GM12872 (cell line): ENCODE results near the gene FANCE.

Experiments used
- TF ChIP-seq, protein P1 (sequence below): IDR thresholded peaks from 3 replicates; pipeline ENCODE4 v1.5.1; 2011; ENCODE audit warnings: low read depth, mild to moderate bottlenecking, low read length, moderate library complexity; ENCODE audit not compliant: insufficient read depth

FANCE gene

DNA sequence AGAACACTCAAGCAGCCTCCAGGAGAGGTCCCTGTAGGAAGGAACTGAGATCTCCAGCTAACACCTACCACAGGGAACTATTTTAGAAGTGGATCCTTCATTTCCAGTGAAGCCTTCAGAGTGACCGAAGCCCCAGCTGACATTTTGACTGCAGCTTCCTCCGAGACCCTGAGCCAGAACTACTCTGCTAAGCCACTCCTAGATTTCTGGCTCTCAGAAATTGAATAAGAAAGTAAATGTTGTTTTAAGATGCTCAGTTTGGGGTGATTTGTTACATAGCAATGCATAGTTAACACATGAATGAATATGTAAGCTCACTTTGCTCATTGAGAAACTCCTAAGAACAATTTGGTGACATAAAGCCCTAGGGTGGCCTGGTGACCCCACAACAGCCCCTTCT is 55.1 kb downstream of the FANCE start:
- TF ChIP-seq, protein P1, sequence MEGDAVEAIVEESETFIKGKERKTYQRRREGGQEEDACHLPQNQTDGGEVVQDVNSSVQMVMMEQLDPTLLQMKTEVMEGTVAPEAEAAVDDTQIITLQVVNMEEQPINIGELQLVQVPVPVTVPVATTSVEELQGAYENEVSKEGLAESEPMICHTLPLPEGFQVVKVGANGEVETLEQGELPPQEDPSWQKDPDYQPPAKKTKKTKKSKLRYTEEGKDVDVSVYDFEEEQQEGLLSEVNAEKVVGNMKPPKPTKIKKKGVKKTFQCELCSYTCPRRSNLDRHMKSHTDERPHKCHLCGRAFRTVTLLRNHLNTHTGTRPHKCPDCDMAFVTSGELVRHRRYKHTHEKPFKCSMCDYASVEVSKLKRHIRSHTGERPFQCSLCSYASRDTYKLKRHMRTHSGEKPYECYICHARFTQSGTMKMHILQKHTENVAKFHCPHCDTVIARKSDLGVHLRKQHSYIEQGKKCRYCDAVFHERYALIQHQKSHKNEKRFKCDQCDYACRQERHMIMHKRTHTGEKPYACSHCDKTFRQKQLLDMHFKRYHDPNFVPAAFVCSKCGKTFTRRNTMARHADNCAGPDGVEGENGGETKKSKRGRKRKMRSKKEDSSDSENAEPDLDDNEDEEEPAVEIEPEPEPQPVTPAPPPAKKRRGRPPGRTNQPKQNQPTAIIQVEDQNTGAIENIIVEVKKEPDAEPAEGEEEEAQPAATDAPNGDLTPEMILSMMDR: no peak

DNA sequence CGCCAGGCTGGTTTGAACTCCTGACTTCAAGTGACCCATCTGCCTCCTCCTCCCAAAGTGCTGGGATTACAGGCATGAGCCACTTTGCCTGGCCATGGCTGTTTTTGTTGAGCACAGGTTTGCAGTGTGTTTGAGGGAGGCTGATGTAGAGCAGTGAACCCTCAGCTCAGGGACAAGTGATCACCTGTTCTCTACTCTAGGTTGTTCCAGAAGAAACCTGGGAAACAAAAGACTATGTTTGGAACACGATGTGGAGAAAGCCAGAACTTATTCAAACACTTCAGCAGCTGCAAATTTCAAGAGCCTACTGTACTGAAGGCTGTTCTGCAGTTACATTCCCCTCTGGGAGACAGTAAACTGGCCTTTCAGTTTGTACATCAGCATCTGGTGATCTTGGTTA is 55.9 kb downstream of the FANCE start:
- TF ChIP-seq, protein P1: no peak

DNA sequence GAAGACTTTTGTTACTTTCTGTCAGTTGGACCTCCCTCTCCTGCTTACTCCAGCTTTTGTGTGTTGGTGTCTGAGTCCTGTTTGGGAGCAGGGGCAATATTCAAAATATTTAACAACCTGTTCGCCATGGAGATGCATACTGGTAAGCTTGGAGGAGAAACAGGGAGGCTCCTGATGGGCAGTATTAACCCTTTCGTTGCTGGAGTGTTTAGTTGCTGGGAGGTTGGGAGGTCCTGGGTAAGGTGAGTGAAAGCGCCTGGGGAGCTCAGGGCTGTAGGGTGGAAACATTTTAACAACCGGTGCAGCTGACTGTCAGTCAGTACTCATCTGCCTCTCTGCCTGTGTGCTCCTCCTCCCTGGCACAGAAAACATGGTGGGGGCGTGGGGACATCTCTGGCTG is 56.4 kb downstream of the FANCE start:
- TF ChIP-seq, protein P1: no peak

DNA sequence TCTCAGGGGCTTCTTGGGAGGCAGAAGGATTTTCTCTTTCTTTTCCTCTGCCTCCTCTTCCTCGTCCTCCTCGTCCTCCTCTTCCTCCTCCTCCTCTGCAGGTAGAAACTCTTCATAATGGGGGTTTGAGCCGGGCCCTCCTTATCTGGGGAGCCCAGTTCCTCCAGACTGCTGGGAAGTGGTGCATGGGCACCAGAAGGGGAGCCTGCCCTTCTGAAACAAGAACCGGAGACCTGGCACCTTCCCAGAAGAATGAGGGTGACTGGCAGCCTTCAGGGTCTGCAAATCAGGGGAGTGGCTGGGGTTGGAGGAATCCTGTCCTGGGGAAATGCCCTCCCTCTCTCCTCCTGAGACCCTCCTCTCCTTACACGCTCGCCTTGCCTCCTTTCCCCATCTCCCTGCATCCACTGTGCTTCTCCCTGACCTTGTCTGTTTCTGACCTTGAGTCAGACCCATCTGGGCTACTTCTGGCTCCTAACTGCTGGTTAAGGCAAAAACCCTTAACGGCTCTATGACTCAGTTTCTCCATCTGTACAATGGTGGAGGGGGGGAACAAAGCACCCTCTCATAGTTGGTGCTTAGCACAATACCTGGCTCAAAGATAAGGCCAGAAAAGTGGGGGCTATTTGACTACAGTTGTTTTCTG is 58.9 kb downstream of the FANCE start:
- TF ChIP-seq, protein P1: no peak

DNA sequence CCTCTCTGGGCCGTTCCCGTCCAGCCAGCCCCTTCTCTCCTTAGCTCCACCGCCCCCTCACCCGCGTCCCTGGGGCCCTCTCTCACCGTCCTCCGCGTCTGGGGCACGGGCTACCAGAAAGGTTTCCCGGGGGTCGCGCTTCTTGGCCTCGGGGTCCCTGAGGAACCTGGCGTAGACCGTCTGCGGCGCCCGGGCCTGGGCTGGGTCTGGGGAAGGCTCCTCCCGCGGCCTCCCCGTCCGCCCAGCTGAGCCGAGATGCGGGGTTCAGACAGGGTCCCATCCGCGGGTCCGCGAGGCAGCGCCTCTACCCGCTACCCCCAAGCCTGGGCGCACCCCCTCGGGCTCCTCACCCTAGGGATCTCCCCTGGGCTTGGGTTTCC is 59.4 kb downstream of the FANCE start:
- TF ChIP-seq, protein P1: no peak

DNA sequence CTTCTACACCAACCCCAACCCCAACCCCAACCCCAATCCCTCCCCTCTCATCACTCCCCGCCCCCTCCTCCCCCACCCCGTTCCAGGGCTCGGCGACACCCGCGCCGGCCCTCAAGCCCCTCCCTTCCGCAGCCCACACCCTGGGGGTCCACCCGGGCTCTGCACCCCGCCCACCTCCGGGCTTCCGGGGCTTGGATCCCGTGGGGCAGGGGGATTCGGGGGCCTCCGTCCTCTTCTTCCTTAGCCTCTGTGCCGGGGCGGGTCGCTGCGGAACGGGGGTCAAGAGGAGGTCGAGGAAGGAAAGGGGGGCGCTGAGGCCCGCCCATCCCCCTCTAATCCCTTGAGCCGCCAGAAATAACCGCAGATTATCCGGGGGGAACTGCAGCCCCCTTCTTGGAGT is 59.9 kb downstream of the FANCE start:
- TF ChIP-seq, protein P1: no peak

DNA sequence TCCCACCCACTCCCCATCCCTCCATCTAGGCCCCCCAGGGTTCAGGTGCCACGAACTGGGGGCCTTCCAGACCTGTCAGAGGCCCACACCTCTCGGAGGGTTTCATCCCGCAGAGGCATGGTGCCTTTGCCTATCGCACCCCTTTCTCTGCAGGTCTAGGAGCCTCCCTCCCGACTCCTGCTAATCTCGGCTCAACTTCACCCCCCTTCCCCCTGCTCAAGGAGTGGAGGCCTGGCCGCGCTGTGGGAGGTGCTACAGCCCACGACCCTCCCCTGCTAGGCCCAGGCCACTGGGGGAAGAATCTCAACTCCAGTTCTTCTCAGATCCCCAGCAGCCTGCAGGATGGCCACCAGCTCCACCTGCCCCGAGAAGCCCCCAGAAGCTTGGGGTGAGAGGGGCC is 60.6 kb downstream of the FANCE start, which contains the start of gene TULP1:
Gene TULP1 (minus strand): TSS at position 157 of the 400 bp plus-strand sequence. CDS start 38 bp downstream, at position 119.
- TF ChIP-seq, protein P1: no peak
